Measurements from ENCODE around the gene TSEN15.
A peak's percentile ranks its signal among the peaks of the same experiment; 100 is the strongest.

The TSEN15 gene

DNA sequence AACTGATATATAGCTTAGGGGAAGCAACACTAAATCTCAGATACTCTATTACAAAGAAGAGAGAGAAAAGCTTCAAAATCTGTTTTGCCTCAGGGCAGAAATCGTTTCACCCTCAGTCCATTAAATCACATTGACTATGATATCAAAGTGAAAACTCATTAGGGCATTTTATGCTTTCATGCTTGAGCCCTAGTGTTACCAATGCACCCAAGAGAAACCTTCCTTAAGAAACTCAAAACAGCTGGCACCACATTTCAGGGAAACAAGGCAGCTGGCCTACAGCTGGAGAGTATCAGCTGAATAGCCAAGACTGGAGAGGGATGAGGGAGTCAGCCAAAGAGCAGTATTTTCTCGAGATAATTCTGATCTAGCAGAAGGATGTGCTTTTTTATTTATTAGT is 28.9 kb upstream of the TSEN15 start:
- no peaks in the 10 kb centered on the region for H3K9me3 ChIP-seq (ENCODE audit: control insufficient read depth, insufficient read depth, low read depth, low read length)
- no peaks in the 10 kb centered on the region for H3K36me3 ChIP-seq (ENCODE audit: control insufficient read depth in 2 of 2, insufficient read depth in 1 of 2, low read length in 2 of 2)
- POLR2A ChIA-PET, result interaction anchor here (1.4 kb wide), 1 partner anchor 29 kb away, joined by 3 read pairs; the partner anchor contains the start of gene TSEN15
- CTCF ChIA-PET, result interaction anchor here (0.6 to 1.0 kb wide), 2 partner anchors 304 to 367 kb away, joined by 3 read pairs; no protein-coding TSS in a partner anchor
- H3K27ac ChIP-seq (ENCODE audit: extremely low read depth, low read depth, low read length), result no peak overlapping the region
- no peak overlapping the region for H3K4me3 ChIP-seq (ENCODE audit: low read depth, low read length)
- H3K4me1 ChIP-seq (ENCODE audit: control insufficient read depth, insufficient read depth, low read length), result peaks cover 23% of the 10 kb centered on the region; the same call in 1 of the 2 replicates
- TF ChIP-seq ZNF747 (tag by site-specific recombination; IDR thresholded peaks at IDR 0.05), result no peak
- no peak for TF ChIP-seq ZNF626 (tag by site-specific recombination; IDR thresholded peaks at IDR 0.05)
- TF ChIP-seq, protein P1, sequence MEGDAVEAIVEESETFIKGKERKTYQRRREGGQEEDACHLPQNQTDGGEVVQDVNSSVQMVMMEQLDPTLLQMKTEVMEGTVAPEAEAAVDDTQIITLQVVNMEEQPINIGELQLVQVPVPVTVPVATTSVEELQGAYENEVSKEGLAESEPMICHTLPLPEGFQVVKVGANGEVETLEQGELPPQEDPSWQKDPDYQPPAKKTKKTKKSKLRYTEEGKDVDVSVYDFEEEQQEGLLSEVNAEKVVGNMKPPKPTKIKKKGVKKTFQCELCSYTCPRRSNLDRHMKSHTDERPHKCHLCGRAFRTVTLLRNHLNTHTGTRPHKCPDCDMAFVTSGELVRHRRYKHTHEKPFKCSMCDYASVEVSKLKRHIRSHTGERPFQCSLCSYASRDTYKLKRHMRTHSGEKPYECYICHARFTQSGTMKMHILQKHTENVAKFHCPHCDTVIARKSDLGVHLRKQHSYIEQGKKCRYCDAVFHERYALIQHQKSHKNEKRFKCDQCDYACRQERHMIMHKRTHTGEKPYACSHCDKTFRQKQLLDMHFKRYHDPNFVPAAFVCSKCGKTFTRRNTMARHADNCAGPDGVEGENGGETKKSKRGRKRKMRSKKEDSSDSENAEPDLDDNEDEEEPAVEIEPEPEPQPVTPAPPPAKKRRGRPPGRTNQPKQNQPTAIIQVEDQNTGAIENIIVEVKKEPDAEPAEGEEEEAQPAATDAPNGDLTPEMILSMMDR (tag by site-specific recombination; IDR thresholded peaks at IDR 0.05), result no peak
- TF ChIP-seq SP7 (tag by site-specific recombination; IDR thresholded peaks at IDR 0.05), result no peak
- TF ChIP-seq BCL11B (tag by site-specific recombination; IDR thresholded peaks at IDR 0.05; ENCODE audit: low read depth), result no peak
- TF ChIP-seq ZNF768 (tag by site-specific recombination; IDR thresholded peaks at IDR 0.05), result no peak
- no peak for TF ChIP-seq SCRT1 (tag by site-specific recombination; IDR thresholded peaks at IDR 0.05; ENCODE audit: borderline replicate concordance)
- no peak for TF ChIP-seq YY2 (tag by site-specific recombination; IDR thresholded peaks at IDR 0.05)
- TF ChIP-seq OVOL3 (tag by site-specific recombination; IDR thresholded peaks at IDR 0.05), result no peak
- no peak for TF ChIP-seq ZSCAN4 (tag by site-specific recombination; IDR thresholded peaks at IDR 0.05)
- no peak for TF ChIP-seq ZNF529 (tag by site-specific recombination; IDR thresholded peaks at IDR 0.05; ENCODE audit: insufficient replicate concordance)
- TF ChIP-seq, protein P2, sequence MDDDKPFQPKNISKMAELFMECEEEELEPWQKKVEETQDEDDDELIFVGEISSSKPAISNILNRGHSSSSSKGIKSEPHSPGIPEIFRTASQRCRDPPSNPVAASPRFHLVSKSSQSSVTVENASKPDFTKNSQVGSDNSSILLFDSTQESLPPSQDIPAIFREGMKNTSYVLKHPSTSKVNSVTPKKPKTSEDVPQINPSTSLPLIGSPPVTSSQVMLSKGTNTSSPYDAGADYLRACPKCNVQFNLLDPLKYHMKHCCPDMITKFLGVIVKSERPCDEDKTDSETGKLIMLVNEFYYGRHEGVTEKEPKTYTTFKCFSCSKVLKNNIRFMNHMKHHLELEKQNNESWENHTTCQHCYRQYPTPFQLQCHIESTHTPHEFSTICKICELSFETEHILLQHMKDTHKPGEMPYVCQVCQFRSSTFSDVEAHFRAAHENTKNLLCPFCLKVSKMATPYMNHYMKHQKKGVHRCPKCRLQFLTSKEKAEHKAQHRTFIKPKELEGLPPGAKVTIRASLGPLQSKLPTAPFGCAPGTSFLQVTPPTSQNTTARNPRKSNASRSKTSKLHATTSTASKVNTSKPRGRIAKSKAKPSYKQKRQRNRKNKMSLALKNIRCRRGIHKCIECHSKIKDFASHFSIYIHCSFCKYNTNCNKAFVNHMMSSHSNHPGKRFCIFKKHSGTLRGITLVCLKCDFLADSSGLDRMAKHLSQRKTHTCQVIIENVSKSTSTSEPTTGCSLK (tag by site-specific recombination; IDR thresholded peaks at IDR 0.05), result no peak
- no peak for TF ChIP-seq BCL11A (tag by site-specific recombination; IDR thresholded peaks at IDR 0.05; ENCODE audit: low read depth)
- TF ChIP-seq ZNF843 (tag by site-specific recombination; IDR thresholded peaks at IDR 0.05), result 0 out of 2 replicates have a peak, but pooled peaks have one; percentile 28
- TF ChIP-seq ZNF223 (tag by site-specific recombination; IDR thresholded peaks at IDR 0.05), result no peak
- TF ChIP-seq ZNF132 (tag by site-specific recombination; IDR thresholded peaks at IDR 0.05; ENCODE audit: borderline replicate concordance), result no peak
- no peak for TF ChIP-seq ZNF596 (tag by site-specific recombination; IDR thresholded peaks at IDR 0.05)
- no peak for TF ChIP-seq ZNF654 (tag by site-specific recombination; IDR thresholded peaks at IDR 0.05; ENCODE audit: low read depth)
- no peak for TF ChIP-seq ZNF24 (tag by site-specific recombination; IDR thresholded peaks at IDR 0.05)
- TF ChIP-seq ZIC2 (tag by site-specific recombination; IDR thresholded peaks at IDR 0.05), result no peak
- peak; percentile 77 for TF ChIP-seq GFI1B (tag by site-specific recombination; IDR thresholded peaks at IDR 0.05)
- TF ChIP-seq, protein P3, sequence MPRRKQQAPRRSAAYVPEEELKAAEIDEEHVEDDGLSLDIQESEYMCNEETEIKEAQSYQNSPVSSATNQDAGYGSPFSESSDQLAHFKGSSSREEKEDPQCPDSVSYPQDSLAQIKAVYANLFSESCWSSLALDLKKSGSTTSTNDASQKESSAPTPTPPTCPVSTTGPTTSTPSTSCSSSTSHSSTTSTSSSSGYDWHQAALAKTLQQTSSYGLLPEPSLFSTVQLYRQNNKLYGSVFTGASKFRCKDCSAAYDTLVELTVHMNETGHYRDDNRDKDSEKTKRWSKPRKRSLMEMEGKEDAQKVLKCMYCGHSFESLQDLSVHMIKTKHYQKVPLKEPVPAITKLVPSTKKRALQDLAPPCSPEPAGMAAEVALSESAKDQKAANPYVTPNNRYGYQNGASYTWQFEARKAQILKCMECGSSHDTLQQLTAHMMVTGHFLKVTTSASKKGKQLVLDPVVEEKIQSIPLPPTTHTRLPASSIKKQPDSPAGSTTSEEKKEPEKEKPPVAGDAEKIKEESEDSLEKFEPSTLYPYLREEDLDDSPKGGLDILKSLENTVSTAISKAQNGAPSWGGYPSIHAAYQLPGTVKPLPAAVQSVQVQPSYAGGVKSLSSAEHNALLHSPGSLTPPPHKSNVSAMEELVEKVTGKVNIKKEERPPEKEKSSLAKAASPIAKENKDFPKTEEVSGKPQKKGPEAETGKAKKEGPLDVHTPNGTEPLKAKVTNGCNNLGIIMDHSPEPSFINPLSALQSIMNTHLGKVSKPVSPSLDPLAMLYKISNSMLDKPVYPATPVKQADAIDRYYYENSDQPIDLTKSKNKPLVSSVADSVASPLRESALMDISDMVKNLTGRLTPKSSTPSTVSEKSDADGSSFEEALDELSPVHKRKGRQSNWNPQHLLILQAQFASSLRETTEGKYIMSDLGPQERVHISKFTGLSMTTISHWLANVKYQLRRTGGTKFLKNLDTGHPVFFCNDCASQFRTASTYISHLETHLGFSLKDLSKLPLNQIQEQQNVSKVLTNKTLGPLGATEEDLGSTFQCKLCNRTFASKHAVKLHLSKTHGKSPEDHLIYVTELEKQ (tag by site-specific recombination; IDR thresholded peaks at IDR 0.05; ENCODE audit: borderline replicate concordance), result no peak
- no peak for TF ChIP-seq ZNF184 (tag by site-specific recombination; IDR thresholded peaks at IDR 0.05)
- TF ChIP-seq ZBTB7A (tag by site-specific recombination; IDR thresholded peaks at IDR 0.05; ENCODE audit: low read depth), result no peak
- TF ChIP-seq, protein P4, sequence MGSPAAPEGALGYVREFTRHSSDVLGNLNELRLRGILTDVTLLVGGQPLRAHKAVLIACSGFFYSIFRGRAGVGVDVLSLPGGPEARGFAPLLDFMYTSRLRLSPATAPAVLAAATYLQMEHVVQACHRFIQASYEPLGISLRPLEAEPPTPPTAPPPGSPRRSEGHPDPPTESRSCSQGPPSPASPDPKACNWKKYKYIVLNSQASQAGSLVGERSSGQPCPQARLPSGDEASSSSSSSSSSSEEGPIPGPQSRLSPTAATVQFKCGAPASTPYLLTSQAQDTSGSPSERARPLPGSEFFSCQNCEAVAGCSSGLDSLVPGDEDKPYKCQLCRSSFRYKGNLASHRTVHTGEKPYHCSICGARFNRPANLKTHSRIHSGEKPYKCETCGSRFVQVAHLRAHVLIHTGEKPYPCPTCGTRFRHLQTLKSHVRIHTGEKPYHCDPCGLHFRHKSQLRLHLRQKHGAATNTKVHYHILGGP (tag by site-specific recombination; IDR thresholded peaks at IDR 0.05), result no peak
- no peak for TF ChIP-seq RBAK (tag by site-specific recombination; IDR thresholded peaks at IDR 0.05)
- TF ChIP-seq ZNF394 (tag by site-specific recombination; IDR thresholded peaks at IDR 0.05; ENCODE audit: borderline replicate concordance), result no peak

Measured in HEK293 (cell line).